Measurements from ENCODE around the gene FOXP4.

- TF ChIP-seq, protein P1, sequence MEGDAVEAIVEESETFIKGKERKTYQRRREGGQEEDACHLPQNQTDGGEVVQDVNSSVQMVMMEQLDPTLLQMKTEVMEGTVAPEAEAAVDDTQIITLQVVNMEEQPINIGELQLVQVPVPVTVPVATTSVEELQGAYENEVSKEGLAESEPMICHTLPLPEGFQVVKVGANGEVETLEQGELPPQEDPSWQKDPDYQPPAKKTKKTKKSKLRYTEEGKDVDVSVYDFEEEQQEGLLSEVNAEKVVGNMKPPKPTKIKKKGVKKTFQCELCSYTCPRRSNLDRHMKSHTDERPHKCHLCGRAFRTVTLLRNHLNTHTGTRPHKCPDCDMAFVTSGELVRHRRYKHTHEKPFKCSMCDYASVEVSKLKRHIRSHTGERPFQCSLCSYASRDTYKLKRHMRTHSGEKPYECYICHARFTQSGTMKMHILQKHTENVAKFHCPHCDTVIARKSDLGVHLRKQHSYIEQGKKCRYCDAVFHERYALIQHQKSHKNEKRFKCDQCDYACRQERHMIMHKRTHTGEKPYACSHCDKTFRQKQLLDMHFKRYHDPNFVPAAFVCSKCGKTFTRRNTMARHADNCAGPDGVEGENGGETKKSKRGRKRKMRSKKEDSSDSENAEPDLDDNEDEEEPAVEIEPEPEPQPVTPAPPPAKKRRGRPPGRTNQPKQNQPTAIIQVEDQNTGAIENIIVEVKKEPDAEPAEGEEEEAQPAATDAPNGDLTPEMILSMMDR (conservative IDR thresholded peaks at IDR 0.05 in 1 of 2, IDR thresholded peaks at IDR 0.05 in 1 of 2; ENCODE audit: low read depth in 1 of 2, low read length in 2 of 2) = no peak
- TF ChIP-seq EZH2 (IDR thresholded peaks at IDR 0.05; ENCODE audit: low read length, missing control alignments) = no peak
Observed at GRCh38 chr6:41551857-41552256, 5.7 kb downstream of the FOXP4 start.

Measured in fibroblast of lung (primary cell).